Mucosa of rectum (tissue), 2 donors: ENCODE results near the gene CEP120.

ENCODE experiments used
- H3K27ac ChIP-seq, 2 donors: one replicate each; pipeline ENCODE4 v1.7.0; 2013; ENCODE audit warnings: inconsistent platforms in 2 of 2, low read depth in 2 of 2, low read length in 2 of 2
- H3K27me3 ChIP-seq, 2 donors: one replicate each; pipeline ENCODE4 v1.7.0; 2013; ENCODE audit warnings: low read length in 2 of 2; ENCODE audit not compliant: control insufficient read depth in 2 of 2, insufficient read depth in 2 of 2
- H3K36me3 ChIP-seq, 2 donors: one replicate each; pipeline ENCODE4 v1.7.0; 2013; ENCODE audit warnings: low read length in 2 of 2; ENCODE audit not compliant: control insufficient read depth in 2 of 2, insufficient read depth in 2 of 2
- H3K4me1 ChIP-seq, 2 donors: one replicate each; pipeline ENCODE4 v1.7.0; 2013; ENCODE audit warnings: low read length in 2 of 2, mild to moderate bottlenecking in 1 of 2; ENCODE audit not compliant: control insufficient read depth in 2 of 2, insufficient read depth in 2 of 2
- H3K4me3 ChIP-seq, 2 donors: one replicate each; pipeline ENCODE4 v1.7.0; 2013; ENCODE audit warnings: low read length in 2 of 2
- H3K9ac ChIP-seq, 2 donors: one replicate each; pipeline ENCODE4 v1.7.0; 2013; ENCODE audit warnings: low read length in 2 of 2, low read depth in 1 of 2, mild to moderate bottlenecking in 1 of 2
- H3K9me3 ChIP-seq, 2 donors: one replicate each; pipeline ENCODE4 v1.7.0; 2013; ENCODE audit warnings: low read length in 2 of 2; ENCODE audit not compliant: control insufficient read depth in 2 of 2
- donor health status: healthy.
- donor health status: Normal muscosa, but diverticular disease.

The CEP120 gene

DNA sequence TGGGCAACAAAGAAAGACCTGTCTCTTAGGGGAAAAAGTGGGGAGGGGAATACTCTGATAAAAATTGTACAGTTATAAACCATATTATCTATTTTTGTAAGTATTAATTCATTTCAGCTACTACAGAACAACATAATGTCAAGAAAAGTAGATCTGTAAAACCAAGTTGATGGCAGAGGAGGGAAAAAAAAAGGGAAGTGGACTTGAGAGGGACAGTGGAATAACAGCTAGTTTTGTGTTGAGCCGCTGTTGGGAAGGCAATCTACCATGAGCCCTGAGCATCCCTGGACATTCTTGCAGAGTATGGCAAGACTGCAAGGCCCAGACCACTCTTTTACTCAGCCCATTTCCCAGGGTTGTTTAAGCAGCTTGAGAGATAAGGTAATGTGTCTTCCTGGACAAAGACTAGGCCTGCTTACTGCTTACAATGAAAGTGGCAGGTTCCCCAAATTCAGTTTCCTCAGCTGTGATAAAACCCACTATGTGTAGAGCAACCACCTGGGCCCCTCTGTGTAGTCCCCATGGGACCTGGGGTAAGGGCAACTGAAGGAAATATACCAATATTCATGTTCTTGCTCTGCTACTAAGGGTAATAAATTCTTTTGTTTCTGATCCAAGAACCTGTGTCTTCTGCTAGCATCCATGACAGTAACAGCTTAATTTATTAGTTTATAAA, 25.0 kb downstream of the CEP120 start:
- Histone ChIP-seq H3K4me3 (no peak overlapping the region), H3K27ac (no peak overlapping the region), H3K9me3 (no peaks in the 10 kb centered on the region), H3K4me1 (no peaks in the 10 kb centered on the region), H3K9ac (no peak overlapping the region), H3K27me3 (no peaks in the 10 kb centered on the region), H3K36me3 (peaks cover 21 to 23% of the 10 kb centered on the region in 2 donors)

DNA sequence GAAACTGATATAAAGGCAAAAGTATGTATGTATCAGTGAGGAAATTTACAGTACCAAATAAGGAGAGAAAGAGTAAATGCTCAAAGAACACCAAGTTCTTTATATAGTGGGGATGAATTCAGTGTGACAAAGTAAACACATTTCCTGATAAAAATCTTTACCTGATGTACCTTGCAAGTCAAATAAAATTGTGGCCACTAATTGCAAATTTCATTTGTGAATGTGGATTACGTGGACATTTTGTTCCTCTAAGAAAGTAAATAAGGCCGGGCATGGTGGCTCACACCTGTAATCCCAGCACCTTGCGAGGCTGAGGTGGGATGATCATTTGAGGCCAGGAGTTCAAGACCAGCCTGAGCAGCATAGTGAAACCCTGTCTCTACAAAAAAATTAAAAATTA, 25.7 kb downstream of the CEP120 start:
- peaks cover 18 to 25% of the 10 kb centered on the region in 2 donors for H3K36me3 ChIP-seq
- no peak overlapping the region for H3K27ac ChIP-seq
- H3K4me3 ChIP-seq: no peak overlapping the region
- H3K4me1 ChIP-seq: no peaks in the 10 kb centered on the region
- no peaks in the 10 kb centered on the region for H3K9me3 ChIP-seq
- no peaks in the 10 kb centered on the region for H3K27me3 ChIP-seq
- H3K9ac ChIP-seq: no peak overlapping the region

DNA sequence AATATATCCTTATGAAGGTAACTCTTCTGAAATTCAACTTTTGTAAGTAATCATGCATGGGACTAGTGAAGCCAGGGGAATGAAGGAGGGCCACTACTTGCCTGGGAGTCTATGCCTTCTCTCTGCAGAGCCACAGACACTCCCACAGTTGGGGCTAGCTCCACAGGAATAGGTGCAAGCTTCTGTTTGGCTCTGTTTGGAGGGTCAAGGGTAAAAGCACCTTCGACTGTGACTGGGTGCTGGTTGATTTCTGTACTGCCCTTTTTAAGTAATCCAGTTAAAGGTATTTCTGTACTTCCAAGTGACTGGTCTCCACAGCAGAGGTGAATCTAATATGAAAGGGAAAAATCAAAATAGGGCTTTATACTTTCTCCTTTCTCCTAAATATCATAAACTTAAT, 32.2 kb downstream of the CEP120 start:
- no peaks in the 10 kb centered on the region for H3K4me1 ChIP-seq
- H3K9ac ChIP-seq: no peak overlapping the region
- no peaks in the 10 kb centered on the region for H3K27me3 ChIP-seq
- no peaks in the 10 kb centered on the region for H3K9me3 ChIP-seq
- no peak overlapping the region for H3K4me3 ChIP-seq
- H3K36me3 ChIP-seq: peaks cover 32 to 38% of the 10 kb centered on the region in 2 donors
- no peak overlapping the region for H3K27ac ChIP-seq

DNA sequence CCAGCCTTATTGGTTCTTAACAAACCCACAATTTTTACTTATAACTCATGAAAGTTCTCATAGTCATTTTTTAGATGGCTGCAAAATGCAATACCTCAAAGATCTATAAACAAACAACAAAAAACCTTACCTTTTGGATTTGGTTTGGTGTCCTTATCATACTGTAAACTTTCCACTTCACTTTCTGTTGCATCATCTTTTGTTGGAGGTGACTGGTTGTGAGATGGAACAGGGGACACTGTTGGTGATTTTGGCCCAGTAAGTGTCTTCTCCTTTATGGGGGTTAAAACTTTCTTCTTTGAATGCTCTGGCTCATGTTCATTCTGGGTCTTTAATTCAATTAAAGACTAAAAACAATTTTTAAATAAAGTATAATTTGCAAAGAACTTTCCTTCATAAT, 33.4 kb downstream of the CEP120 start:
- H3K27me3 ChIP-seq: no peaks in the 10 kb centered on the region
- H3K36me3 ChIP-seq: peaks cover 40 to 41% of the 10 kb centered on the region in 2 donors
- no peaks in the 10 kb centered on the region for H3K4me1 ChIP-seq

DNA sequence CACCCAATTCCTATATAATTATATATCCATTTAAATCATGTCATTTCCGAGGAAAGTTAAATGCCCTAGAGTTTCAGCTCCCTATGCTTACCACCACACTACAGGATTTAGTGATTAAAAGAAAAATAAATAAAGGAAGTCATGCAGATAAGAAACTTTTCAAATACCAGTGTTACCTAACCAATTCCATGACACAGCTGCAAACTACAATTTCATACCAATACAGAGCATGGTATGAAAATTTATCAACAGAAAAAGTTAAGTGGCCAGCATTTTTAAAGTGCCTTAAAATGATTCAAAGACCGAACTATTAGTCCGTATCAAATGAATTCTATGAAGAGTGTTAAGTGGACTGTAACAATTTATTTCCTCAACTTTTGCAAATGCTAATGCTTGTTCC, 35.9 kb downstream of the CEP120 start:
- H3K9me3 ChIP-seq: no peaks in the 10 kb centered on the region
- H3K9ac ChIP-seq: no peak overlapping the region
- no peaks in the 10 kb centered on the region for H3K27me3 ChIP-seq
- no peak overlapping the region for H3K27ac ChIP-seq
- H3K4me1 ChIP-seq: no peaks in the 10 kb centered on the region
- no peak overlapping the region for H3K4me3 ChIP-seq
- peaks cover 34 to 39% of the 10 kb centered on the region in 2 donors for H3K36me3 ChIP-seq

More for the DNA sequence above, 33.4 kb downstream of the CEP120 start:
- Histone ChIP-seq H3K9me3 (no peaks in the 10 kb centered on the region), H3K9ac (no peak overlapping the region), H3K4me3 (no peak overlapping the region), H3K27ac (no peak overlapping the region)

DNA sequence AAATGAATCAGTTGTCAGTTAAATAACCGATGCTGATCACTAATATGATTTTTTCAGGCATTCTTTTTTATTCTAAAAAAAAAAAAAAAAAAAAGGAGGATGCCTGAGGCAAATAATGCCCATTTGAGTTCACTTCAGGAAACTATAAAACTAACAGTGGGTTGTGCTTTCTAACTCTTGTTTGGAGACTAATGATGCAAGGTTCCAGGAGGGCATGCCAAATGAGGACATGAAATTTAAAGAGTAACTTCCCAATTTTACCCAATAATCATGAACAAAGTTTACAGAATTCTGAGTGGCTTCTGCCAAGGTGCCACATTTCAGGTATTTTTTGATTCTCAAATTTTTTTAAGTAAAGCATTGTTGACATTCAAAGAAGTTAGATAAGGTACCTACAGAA, 41.0 kb downstream of the CEP120 start:
- no peaks in the 10 kb centered on the region for H3K9me3 ChIP-seq
- H3K27ac ChIP-seq: no peak overlapping the region
- no peaks in the 10 kb centered on the region for H3K27me3 ChIP-seq
- peaks cover 30 to 36% of the 10 kb centered on the region in 2 donors for H3K36me3 ChIP-seq
- H3K4me3 ChIP-seq: no peak overlapping the region
- no peak overlapping the region for H3K9ac ChIP-seq
- H3K4me1 ChIP-seq: no peaks in the 10 kb centered on the region

DNA sequence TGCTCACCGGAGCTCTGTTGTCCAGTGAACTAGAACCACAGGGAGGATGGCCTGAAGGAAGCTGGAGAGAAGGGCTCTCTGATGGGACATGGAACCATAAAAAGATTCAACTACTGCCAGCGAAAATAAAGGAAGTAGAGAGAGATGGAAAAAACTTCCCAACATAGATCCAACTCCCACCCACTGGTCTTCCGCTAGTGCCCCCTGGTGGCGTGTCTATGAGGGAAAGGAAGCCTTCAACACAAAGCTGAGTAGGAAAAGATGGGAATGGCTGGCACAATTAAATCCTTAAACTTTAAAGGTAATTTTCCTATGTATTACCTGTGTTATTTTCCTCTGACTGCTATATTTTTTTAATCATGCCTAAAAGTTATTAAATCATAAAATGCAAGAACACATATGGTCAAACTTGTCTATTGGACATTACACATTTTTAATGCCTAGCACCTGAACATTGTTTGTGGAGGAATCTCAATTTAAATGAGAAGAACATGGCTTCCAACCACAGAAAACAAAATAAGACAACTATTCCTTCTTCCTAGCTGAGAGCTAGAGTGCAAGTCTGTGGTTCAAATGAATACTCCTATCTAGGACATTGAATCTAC, 51.5 kb downstream of the CEP120 start:
- peaks cover 21 to 31% of the 10 kb centered on the region in 2 donors for H3K36me3 ChIP-seq
- H3K4me3 ChIP-seq: no peak overlapping the region
- no peaks in the 10 kb centered on the region for H3K9me3 ChIP-seq
- no peak overlapping the region for H3K27ac ChIP-seq
- no peaks in the 10 kb centered on the region for H3K27me3 ChIP-seq
- no peaks in the 10 kb centered on the region for H3K4me1 ChIP-seq
- H3K9ac ChIP-seq: no peak overlapping the region

DNA sequence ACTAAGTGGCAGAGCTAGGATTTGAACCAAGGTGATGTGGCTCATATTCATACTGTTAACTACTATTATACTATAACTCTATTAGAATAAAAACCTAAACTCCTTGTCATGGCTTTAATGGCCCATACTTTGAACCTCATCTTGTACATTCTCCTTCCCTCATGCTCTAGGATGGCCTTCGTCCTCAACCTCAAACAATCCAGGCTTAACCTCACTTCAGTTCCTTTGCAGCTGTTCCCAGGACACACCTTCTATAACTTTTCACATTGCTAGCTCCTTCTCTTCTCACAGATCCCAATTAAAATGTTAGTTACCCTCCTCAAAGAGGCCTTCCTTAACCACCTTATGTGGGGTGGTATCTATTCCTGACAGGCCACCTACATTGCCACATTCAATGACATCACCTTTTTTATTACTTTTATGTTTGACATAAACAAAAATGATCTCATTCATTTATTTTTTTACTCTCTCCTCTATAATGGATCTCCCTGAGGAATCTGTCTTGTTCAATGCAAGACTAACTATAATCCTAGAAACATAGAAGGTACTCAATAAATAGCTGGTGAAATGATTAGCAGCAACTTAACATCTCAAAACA, 53.7 kb downstream of the CEP120 start:
- Histone ChIP-seq H3K4me1 (no peaks in the 10 kb centered on the region), H3K36me3 (peaks cover 6 to 16% of the 10 kb centered on the region in 2 donors), H3K9me3 (no peaks in the 10 kb centered on the region), H3K27me3 (no peaks in the 10 kb centered on the region), H3K27ac (no peak overlapping the region), H3K4me3 (no peak overlapping the region), H3K9ac (no peak overlapping the region)

DNA sequence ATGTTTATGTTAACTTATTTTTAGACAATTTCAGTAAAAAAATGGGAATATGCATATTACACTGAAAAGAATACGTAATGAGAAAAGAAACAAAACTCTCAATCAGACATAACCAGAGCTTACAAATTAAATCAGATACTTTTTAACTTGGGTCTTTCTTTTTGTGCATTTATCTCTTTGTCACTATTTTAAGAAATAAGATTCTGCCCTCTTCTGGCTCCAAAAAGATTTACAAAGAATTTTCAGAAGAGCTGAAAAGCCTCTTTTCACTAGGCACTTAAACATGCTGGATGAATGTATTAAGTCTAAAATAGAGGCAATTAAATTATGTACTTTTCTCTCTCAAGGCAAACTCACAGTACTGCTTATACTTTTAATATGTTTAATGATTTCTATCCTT, 55.5 kb downstream of the CEP120 start:
- Histone ChIP-seq H3K4me3 (no peak overlapping the region), H3K27ac (no peak overlapping the region), H3K27me3 (no peaks in the 10 kb centered on the region), H3K4me1 (no peaks in the 10 kb centered on the region), H3K9me3 (no peaks in the 10 kb centered on the region), H3K9ac (no peak overlapping the region), H3K36me3 (peaks cover 6% of the 10 kb centered on the region in 2 donors)

DNA sequence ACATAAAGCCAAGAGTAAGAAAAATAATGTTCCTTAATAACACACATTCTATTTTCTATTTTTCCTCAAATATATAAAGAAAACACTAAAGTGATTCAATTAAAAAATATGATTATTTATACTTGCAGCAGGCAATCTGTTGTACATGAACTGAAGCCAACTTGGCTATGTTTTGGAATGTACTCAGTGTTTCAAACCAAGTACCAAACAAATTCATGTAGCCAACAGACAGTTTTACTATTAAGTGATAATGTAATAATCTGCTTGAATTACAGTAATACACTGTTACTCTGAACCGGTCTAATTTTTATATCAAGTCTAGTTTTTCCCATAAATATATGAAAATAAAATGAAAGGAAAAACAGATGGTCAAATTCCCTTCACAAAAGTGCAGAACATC, 58.0 kb downstream of the CEP120 start:
- Histone ChIP-seq H3K9ac (no peak overlapping the region), H3K27me3 (no peaks in the 10 kb centered on the region), H3K9me3 (no peaks in the 10 kb centered on the region), H3K36me3 (peaks cover 0 to 2% of the 10 kb centered on the region in 2 donors), H3K27ac (no peak overlapping the region), H3K4me1 (no peaks in the 10 kb centered on the region), H3K4me3 (no peak overlapping the region)
